Activated CD4-positive, alpha-beta T cell treated with anti-CD3 and anti-CD28 coated beads, Interleukin-2, Interleukin-6, amounts not matched to agents 100 ng/mL and 50 ng/mL, durations not matched to agents 16 hours and 8 hours (primary cell): ENCODE results near the gene LPP.

ENCODE experiments used
- DNase-seq: peaks from one replicate; pipeline ENCODE4 v3.0.0-alpha.2; 2020

The LPP gene

DNA sequence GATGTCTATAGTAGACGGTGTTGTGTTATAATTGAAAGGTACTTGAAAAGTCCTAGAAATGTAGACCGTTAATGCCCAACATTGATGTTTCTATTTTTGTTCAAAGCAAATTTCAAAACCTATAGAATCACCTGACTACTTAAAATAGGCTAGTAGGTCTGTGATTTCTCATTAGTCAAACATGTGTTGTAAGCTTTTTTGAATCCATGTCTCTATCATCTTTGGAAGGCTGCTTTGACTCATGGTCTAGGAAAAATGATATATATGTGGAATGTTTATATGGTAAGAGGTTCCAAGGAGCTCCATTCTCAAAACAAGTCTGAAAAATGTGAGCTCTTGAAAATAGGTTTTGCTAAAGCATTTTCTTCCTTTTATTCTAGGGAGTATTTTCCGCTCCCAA is 375.3 kb downstream of the LPP start:
- no peak for DNase-seq

DNA sequence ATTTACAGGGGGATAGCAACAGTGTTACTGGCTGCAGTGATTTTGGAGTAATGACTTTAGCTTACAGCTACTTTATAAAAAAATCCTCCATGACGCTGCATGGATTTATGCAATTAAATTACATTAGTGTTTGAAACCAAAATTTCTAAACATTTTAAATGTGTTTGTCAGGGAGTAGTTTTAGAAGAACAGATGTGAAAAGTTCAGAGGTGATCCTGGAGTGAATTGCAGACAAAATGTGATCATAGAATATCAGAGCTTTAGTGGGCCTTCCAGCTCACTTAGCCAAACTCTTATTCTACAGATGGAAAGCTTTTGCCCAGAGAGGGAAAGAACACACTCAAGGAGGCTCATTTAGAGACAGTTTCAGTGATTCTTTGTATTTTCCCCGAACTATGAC is 376.3 kb downstream of the LPP start:
- DNase-seq = no peak

DNA sequence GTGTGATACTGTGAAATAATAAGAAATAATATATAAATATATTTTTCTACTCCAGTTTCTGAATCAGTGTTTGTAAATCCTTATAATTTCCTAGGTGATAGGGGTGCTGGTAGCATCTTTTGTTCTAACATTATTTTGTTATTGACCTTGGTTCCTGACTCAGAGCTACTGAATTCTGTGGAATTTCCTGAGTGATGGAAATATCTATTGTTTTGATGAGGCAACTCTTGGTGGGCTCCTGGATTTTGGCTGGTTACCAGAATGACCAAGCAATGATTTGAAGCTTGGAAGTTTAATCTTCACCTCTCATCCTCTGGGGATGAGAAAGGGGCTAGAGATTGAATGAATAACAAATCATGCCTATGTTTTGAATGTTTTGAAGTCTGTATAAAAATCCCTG is 377.3 kb downstream of the LPP start:
- no peak for DNase-seq

DNA sequence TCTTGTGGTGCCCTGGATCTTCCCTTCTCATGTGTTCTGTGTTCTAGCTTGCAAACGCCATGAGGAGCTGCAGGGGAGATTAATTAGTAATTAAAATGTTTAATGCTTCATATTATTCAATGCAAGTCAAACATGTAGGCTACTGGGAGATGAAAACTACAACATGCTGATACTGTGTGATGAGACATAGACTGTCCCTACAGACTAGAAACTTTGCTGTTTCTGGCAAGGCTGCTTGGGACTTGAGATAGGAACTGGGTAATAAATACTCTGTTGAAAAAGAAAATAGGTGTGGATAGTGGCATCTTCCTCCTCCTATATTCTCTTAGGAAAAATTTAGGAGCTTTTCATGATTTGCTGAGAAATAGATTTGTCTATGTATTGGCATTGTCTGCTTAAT is 379.2 kb downstream of the LPP start:
- no peak for DNase-seq

DNA sequence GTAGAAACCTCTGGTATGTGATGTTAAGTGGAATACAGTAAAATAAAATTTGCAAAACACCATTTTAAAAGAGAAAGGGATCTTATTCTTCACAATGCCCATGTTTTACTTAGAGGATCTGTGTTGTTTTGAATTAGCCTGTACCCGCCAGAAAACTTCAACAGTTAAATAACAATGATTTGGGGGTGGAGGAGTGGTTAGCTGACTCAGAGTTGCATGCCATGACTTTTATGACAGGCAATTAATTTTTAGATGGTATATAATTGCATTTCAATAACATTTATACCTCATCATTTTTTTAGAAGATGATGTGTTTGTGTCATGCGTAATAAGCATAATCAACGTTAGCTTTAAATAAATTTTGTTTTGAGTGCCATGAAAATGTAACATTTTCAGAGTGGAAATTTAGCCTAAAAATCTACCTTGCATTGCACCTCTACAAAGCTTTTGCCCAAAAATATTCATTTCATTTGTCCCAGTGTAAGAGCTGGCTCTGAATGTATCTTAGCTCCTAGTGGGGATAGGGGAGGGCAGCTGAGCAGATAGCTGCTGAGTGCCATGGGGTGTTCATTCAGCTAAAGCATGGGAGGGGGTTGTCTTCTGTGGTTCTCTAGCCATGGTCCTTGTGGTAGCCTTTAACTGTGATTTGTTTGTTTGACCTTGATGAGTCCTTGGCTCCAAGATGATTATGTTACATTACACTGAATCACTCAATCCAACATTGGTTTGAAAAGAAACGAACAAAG is 379.8 kb downstream of the LPP start:
- DNase-seq = no peak

DNA sequence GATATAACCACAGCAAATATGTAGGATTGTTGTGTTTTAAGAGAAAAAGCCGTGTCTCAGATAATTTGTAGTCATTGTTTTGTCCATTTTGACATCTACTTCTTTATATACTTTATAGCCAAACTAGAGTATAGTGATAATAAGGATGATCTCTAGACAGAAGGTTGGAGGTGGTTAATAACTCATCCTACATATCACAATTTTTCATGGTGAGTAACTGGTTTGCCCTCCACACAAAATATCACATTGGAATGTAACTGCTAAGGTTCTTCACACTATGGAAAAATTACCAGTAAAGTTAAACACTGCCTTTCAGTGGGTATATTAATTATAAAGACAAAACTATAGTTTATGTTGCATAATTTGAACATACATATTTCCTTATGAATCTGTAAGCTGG is 380.7 kb downstream of the LPP start:
- DNase-seq = no peak

DNA sequence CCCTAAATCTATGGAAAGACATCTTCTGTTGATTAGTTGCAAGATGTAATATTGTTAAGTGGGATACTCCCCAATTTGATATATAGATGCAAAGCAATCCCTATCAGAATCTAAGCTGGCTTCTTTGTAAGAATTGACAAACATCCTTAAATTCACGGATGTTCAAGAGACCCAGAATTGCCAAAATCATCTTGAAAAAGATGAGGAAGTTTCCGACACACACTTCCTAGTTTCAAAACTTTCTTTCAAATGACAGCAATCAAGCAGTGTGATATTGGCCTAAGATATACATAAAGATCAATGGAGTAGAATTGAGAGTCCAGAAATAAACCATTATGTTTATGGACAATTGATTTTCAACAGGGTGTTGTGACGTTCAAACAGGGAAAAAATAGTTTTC is 383.6 kb downstream of the LPP start:
- no peak for DNase-seq

DNA sequence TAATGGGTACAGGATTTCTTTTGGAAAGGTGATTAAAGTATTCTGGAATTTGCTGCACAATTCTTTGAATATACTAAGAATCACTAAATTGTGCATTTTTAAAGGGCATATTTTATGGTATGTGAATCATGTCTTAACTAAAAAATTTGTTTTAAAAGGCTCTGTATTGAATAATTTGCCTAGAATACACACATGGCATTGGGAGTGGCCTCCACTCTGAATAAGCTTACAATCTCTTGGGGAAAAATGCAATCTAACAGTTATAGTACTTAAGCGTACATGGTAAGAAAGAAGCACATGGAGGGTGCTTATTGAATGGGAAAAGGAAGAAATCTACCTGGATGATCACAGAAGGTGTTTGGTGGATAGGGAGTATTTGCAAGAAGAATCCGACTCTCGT is 385.1 kb downstream of the LPP start:
- DNase-seq = no peak

DNA sequence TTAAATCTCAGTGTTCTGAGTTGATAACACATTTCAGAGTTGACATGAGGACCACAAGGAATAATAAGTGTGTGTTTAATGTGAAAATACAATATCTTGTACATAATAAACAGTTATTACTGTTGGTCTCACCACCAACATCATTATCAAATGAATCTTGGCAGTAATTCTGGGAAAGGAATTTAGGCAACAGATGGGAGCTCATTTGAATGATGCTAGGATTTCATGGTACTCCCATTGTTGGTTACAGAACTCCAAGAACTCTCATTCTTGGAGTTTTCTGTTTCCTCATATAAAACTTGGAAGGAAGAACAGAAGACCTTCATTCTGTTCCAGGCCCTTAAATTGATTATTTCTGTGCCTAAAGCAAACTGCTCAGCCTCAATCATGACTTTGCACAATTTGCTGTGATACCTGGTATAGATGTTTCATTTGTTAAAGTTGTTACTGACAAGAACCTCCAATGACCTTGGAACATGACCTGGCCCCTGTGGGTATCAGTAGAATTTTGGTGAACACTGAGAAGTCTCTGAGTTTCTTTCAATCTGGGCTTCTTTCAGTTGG is 385.8 kb downstream of the LPP start:
- no peak for DNase-seq

DNA sequence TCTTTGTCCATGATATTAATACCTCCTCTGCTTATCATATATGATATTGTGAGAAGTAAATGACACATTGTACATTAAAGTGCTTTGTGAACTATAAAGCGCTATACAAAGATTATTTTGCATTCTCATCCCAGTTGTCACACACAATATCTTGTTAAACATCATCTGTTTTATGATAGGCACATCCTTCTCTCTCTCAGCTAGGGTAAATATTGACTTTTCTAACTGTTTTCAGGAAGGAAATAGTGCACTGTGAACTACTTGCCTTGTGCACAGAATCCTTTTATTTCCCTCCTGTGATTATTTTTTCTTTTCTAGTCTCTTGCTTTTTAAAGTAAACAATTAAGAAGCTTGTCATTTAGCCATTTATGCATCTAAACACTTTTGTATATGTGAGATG is 388.2 kb downstream of the LPP start:
- no peak for DNase-seq

DNA sequence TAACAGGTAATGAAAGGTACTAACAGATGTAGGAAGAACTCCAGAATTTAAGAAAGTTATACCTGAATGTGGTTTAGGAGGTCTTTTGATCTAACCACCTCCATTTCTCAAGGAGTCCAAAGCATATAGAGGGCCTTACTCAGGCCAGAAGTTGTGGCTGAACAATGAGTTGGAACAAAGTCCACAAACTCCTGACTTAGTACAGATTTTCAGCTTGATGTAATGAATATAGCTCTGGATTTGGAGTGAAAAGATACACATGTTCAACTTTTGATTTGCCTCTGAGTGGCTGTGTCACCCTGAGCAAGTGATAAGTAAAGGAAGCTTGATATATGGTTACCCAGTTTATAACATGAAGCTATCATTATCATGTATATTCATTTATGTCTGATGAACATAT is 390.1 kb downstream of the LPP start:
- no peak for DNase-seq

DNA sequence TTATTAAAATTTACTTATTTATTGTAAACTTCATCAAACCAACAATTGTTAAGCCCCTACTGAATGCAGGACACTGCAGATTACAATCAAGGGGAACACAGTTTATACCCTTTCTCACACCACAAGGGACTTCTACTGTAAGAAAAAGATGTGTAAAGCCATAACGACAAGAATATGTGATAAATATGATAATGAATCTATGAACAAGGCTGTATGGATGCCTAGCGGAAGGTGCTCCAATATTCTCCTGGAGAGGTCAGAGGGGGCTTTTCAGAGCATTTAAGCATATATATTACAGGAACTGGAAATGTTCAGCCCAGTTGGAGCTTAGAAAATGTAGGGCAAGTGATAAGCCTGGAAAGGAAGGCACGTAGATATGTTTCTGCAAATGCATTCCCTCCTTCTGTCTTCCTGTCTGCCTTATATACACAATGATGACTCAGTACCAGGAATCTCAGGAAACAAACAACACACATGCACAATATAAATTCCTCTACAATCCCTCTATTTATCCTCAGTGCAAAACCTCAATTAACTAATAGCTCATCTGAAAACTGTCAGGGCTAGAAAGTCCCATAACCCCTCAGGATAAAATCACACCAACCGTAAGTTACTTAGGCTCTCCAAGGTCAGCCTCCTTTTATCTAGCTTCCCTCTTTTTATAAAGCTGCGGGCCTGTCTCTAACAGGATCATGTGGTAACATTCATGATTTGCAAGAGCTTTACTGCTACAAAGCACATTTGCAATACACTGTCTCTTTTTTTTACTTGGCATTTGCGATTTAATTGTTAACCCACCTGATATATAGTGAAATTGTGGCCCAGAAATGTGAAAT is 393.1 kb downstream of the LPP start:
- DNase-seq = no peak

DNA sequence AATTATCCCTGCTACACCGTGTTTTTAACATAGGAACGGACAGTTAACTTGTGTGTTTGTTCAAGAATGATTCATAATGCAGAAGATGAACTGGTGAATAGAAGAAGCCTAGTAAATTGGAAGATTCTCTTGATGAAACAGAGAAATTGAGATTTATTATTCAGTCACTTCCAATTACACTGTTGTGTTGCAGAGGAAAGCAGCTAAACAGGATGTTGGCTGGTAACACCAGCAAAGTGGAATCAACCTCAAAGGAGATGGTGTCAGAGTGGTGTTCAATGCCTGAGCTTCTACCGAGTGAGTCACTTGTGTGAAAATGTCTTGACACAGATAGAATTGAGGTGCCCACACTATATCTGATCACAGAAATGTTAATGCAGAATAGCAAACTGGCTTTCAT is 399.6 kb downstream of the LPP start:
- DNase-seq = peak; percentile 60

DNA sequence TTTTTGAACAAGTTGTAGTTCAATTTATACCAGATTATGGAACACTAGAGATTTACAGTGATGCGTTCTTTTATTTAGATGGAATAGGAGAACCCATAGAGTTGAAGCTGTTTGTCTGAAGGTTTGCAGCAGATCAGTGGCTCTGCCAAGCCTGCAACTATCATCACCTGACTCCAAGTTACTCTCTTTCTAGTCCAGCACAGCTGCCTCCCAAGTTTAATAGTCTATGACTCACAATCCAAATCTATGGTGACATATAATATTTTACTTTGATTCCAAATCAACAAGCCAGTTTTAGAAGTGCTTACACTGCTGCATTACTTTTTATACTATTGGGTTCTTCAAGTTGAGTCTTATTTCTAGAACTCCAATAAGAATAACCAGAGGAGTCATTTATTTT is 400.4 kb downstream of the LPP start:
- no peak for DNase-seq

DNA sequence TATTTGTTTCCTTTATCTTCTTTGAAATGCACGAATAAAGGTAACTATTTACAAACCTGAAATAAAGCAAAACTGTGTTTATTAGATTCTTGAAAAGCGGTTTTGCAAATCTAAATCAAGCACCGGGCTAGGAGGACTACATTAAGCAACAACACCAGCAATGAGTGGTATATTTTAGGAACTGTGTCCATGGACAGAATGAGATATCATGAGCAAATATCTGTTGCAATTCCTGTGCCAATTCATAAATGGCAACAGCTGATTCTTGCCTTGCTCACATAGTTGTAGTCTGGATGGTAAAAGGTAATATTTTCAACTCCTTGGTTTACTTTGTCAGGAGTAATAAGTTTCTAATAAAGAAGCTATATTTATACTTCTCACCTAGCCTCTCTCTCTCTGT is 403.3 kb downstream of the LPP start:
- DNase-seq = no peak

DNA sequence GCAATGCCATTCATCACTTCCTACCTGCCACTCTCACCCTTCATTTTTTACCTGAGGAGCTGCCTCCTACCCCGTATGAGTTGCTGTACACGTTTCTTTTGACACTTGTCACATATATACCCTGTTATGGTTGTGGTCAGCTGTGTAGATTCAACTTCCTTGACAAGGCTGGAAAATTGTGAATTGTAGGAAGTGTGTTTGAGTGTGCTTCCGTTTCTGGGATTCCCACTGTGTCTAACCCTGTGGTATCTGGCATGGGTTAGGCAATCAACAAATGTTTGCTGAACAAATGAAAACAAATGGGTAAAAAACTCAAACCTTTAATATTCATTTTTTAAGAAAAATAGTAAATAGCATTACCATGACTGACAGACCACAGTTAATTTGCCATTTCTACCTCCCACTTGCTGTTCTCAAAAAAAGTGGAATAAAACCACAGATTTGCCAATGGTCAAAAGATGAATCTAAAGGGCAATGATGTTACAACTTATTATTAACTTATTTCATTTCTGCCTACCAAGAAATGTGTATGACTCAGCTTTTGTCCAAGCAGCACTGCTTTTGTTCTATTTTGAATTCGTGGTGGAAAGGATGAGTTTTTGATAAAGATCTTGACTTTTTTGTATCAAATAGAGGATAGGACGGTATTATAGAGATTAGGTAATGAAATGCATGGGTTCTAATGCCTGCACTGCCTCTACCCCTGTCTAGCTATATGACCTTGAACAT is 404.6 kb downstream of the LPP start:
- no peak for DNase-seq

DNA sequence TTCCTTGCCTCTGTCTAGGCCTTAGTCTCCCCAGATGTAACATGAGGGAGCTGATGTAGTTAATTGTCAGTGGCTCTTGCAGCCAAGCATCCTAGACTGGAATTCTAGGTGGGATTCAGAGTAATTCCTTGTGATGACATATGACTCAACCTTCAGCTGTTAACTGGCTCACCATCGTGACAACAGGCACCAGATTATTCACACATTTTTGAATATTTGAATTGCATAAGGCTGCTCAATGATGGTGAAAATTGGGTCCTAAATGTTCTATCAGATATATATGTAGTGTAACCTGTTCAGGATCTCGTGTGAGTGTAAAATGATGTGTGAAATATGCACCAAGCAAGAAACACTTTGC is 405.1 kb downstream of the LPP start:
- DNase-seq = no peak

DNA sequence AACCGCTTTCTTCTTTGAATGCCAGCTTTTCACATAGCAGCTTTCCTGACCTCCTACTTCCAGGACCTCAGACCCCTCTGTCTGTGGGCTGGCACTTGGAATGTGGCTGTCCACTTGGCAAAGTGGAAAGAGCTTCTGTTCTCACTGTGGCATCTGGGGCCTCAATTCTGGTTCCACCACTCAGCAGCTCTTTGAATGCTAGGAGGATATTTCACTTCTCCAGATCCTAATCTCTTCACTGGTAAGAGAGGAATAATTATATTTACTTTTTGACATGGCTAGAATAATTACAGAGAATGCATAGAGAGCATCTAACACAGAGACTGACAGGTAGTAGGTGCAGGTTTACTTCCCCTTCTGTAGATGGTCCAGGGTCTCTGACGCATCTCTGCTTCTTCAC is 405.9 kb downstream of the LPP start:
- no peak for DNase-seq

DNA sequence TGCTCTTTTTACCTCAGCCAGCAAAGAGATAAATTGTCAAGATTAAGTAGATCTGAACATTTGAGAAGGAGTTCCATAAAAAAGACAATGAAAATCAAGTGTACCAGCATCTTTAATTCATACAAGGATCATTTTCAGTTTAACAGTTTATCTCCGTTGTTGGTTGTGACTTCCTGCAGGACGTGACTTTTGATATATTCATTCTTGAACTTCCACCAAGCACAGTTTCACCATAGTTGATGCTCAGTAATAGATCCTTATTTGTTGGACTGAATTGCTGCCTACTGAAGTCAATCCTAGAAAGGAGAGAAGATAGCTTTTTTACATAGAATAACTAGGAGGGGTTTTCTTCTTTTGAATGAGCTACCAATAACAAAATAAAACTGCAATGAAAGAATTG is 408.2 kb downstream of the LPP start:
- peak; percentile 18 for DNase-seq

DNA sequence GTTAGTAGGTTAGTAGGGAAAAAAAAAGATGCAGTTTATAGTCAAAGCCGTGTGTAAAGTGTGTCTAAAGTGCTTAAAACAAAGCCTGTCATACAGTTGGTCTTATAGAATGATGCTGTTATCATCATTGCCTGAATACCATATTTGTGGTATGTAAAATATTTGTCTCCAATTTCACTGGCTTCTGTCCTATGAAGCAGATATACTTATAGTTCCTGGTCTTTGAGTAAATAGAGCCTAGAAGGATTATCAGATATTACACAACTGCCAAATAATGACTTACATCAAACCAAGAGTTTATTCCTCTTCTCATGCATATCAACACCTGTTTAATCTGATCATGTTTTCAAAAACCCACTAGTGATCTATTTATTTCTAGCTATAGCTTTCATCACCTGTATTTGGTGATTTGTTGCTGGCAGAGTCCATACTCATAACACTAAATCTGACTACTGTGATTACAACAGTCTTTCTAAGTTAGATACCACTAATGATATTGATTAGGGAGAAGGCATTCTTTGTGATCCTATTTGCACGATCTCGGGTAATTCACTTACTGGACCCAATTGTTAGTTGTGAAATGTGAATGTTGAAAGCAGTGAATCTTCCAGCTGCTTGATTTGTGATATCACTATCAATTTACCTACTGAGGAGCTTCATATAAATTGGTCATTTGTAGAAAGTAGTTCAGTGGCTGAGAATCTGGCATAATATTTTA is 413.7 kb downstream of the LPP start:
- no peak for DNase-seq

DNA sequence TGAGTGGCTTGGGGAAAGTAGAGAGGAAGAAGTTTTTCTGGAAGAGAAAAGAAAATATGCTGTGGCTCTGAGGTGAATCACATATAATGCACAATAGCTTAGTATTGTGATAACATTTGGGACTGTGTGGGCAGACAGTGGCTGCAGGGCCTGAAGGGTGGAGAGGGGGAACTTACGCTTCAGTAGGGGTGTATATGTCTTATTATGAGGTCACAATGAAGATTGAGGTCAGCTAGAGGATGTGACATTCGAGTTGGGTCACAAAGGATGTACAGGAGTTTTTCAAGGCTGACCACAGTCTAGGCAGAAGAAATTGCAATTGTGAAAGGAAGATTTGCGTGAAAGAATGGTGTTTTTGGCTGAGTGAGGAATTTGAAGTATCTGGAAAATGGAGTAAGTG is 414.8 kb downstream of the LPP start:
- no peak for DNase-seq

DNA sequence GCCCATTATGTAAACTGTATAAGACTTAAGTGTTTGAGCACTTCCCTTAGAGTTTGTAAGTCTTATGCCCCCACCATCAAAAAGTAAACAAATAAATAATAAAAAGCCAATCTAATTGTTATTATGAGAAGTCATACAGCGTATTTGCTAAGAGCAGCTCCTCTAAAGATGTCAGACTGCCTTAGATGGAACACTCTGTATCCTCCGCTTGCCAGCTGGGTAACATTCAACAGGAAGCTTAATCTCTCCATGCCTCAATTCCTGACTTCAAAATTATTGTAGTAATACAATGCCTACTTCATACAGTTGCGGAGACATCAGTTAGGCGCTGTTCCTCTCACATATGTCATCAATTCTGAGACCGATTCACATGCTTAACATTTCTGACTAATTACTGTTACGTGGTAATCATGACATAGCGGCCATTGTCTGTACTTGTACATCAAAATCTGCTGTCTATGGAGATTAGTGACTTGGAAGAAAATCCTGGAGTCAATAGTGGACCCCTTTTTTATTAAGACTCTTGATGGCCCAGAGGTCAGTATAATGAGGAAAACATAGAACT is 417.7 kb downstream of the LPP start:
- DNase-seq = no peak
